ENCODE data around the gene NEK2. TPM values are rescaled to one million over a fixed set of nuclear protein-coding genes. Genes with fewer than 3 reads are reported as not detected.

Gene NEK2
- total and polyA plus RNA-seq, 2 of the 13 experiments (the other 11 are each of a cell fraction or from before 2014, with no cell fraction given): 10.9 to 40.8 TPM

- TF ChIP-seq HOXA3 (CRISPR knock-in tag; IDR thresholded peaks at IDR 0.05) (no peak), MLXIP (CRISPR knock-in tag; IDR thresholded peaks at IDR 0.05; ENCODE audit: borderline replicate concordance) (no peak), CEBPB (IDR thresholded peaks at IDR 0.05; ENCODE audit: borderline replicate concordance, low read depth, low read length) (no peak), ZNF83 (CRISPR knock-in tag; IDR thresholded peaks at IDR 0.05; ENCODE audit: borderline replicate concordance) (no peak), AKNA (CRISPR knock-in tag; IDR thresholded peaks at IDR 0.05; ENCODE audit: borderline replicate concordance) (no peak), ZNF335 (CRISPR knock-in tag; IDR thresholded peaks at IDR 0.05) (no peak), ERF (CRISPR knock-in tag; IDR thresholded peaks at IDR 0.05) (peak; percentile 45; the same call in 1 of the 2 replicates), ZSCAN22 (CRISPR knock-in tag; IDR thresholded peaks at IDR 0.05) (no peak), KLF9 (CRISPR knock-in tag; IDR thresholded peaks at IDR 0.05; ENCODE audit: low read depth) (peak; percentile 24; the same call in 1 of the 2 replicates), ZMYM2 (CRISPR knock-in tag; IDR thresholded peaks at IDR 0.05) (no peak), ZNF367 (CRISPR knock-in tag; IDR thresholded peaks at IDR 0.05; ENCODE audit: borderline replicate concordance) (no peak), KAT7 (CRISPR knock-in tag; IDR thresholded peaks at IDR 0.05; ENCODE audit: borderline replicate concordance) (no peak), ZNF572 (CRISPR knock-in tag; IDR thresholded peaks at IDR 0.05) (no peak), IKZF4 (CRISPR knock-in tag; IDR thresholded peaks at IDR 0.05; ENCODE audit: borderline replicate concordance, low read depth, not compliant biosample characterization) (no peak), DPF2 (CRISPR knock-in tag; IDR thresholded peaks at IDR 0.05; ENCODE audit: borderline replicate concordance, low read depth) (peak; percentile 71; the same call in 1 of the 2 replicates), ZNF775 (CRISPR knock-in tag; IDR thresholded peaks at IDR 0.05; ENCODE audit: borderline replicate concordance) (no peak), TMF1 (CRISPR knock-in tag; IDR thresholded peaks at IDR 0.05; ENCODE audit: low read depth) (no peak), AGO1 (IDR thresholded peaks at IDR 0.05; ENCODE audit: low read depth, low read length, poor library complexity, severe bottlenecking) (no peak), TCF12 (IDR thresholded peaks at IDR 0.05) (no peak), TCF12 (CRISPR knock-in tag; IDR thresholded peaks at IDR 0.05) (no peak; the same call in 1 of the 2 replicates), ZBTB37 (CRISPR knock-in tag; IDR thresholded peaks at IDR 0.05) (no peak)
These were observed 8.3 kb downstream of the NEK2 start (continued) for GRCh38 chr1:211667065-211667617.

Measured in HepG2 (cell line).